Measurements from ENCODE around the gene CHST14. TPM values are rescaled to one million over a fixed set of nuclear protein-coding genes. Genes with fewer than 3 reads are reported as not detected.

CHST14 gene
- polyA plus RNA-seq, 3 donors from 2014 or later = 1.9 to 3.6 (median 3.3) TPM

GRCh38 chr15:40460404-40460803 is 10.4 kb upstream of the CHST14 start:
- H3K36me3 Mint-ChIP-seq = peaks cover 0 to 7% (median 0%) of the 10 kb centered on the region in 3 donors
- DNase-seq = no peak
- peaks cover 24 to 25% of the 10 kb centered on the region in 2 donors for H3K4me1 Mint-ChIP-seq
- H3K9me3 Mint-ChIP-seq = no peaks in the 10 kb centered on the region
- no peak overlapping the region for H3K27ac Mint-ChIP-seq
- peaks cover 0 to 11% (median 0%) of the 10 kb centered on the region in 3 donors for H3K27me3 Mint-ChIP-seq (ENCODE audit: low read depth in 3 of 3)
- H3K4me3 Mint-ChIP-seq = no peak overlapping the region

- no peak overlapping the region for H3K4me3 Mint-ChIP-seq
- peaks cover 0 to 14% (median 0%) of the 10 kb centered on the region in 3 donors for H3K36me3 Mint-ChIP-seq
- no peaks in the 10 kb centered on the region for H3K9me3 Mint-ChIP-seq
- DNase-seq = no peak
- peaks cover 8 to 9% of the 10 kb centered on the region in 2 donors for H3K4me1 Mint-ChIP-seq
- H3K27ac Mint-ChIP-seq = no peak overlapping the region
- H3K27me3 Mint-ChIP-seq (ENCODE audit: low read depth in 3 of 3) = peaks cover 0 to 5% (median 0%) of the 10 kb centered on the region in 3 donors
These were observed 8.8 kb upstream of the CHST14 start for GRCh38 chr15:40461958-40462357.

DNA sequence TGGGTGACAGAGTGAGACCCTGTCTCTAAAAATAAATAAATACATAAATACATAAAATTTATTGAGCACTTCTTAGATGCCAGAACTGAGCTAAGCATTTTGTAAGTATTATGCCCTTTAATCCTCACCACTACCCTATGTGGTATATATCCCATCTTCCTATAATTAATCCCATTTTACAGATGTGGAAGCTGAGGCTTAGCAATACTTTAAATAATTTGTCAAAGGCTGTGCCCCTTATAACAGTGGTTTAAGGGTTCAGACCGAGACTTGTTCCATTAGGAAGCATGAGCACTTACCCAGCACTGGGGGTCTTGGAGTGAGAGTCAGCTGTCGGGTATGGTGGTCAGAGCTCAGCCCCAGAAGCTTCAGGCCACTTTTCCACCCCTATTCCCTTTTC is 7.5 kb upstream of the CHST14 start:
- Mint-ChIP-seq H3K9me3 (no peaks in the 10 kb centered on the region), H3K36me3 (peaks cover 0 to 14% (median 0%) of the 10 kb centered on the region in 3 donors), H3K4me1 (no peaks in the 10 kb centered on the region), H3K27me3 (ENCODE audit: low read depth in 3 of 3) (peaks cover 0 to 5% (median 0%) of the 10 kb centered on the region in 3 donors), H3K27ac (no peak overlapping the region), H3K4me3 (no peak overlapping the region)
- DNase-seq = no peak

GRCh38 chr15:40463886-40464545 is 6.8 kb upstream of the CHST14 start:
- Mint-ChIP-seq H3K36me3 (peaks cover 0 to 14% (median 0%) of the 10 kb centered on the region in 3 donors), H3K27ac (peak overlapping the region in 1 of 6 donors; percentile 51), H3K4me3 (no peak overlapping the region), H3K4me1 (no peaks in the 10 kb centered on the region), H3K27me3 (ENCODE audit: low read depth in 3 of 3) (peaks cover 0 to 5% (median 0%) of the 10 kb centered on the region in 3 donors), H3K9me3 (no peaks in the 10 kb centered on the region)
- DNase-seq = no peak

- H3K36me3 Mint-ChIP-seq = peaks cover 0 to 14% (median 0%) of the 10 kb centered on the region in 3 donors
- H3K4me3 Mint-ChIP-seq = no peak overlapping the region
- no peaks in the 10 kb centered on the region for H3K4me1 Mint-ChIP-seq
- H3K27me3 Mint-ChIP-seq (ENCODE audit: low read depth in 3 of 3) = peaks cover 0 to 5% (median 0%) of the 10 kb centered on the region in 3 donors
- H3K9me3 Mint-ChIP-seq = no peaks in the 10 kb centered on the region
- H3K27ac Mint-ChIP-seq = peak overlapping the region in 2 of 6 donors; percentile 24 to 51
- DNase-seq = no peak
These were observed 6.1 kb upstream of the CHST14 start for GRCh38 chr15:40464595-40465185.

DNA sequence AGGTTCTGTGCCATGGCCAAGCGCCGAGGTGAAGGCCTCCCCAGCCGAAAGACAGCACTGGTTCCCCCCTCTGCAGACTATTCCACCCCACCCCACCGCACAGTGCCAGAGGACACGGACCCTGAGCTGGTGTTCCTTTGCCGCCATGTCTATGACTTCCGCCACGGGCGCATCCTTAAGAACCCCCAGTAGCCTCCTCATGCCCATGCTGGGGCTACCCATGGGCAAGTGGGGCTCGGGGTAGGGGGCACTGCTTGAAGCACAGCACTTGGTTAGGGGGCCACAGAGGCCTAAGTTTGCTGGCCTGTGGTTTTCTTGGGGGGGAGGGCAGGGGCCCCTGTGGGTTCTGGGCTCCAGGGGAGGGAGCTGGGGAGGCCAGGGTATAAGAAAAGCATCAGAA is 4.8 kb upstream of the CHST14 start:
- Mint-ChIP-seq H3K4me3 (no peak overlapping the region), H3K27ac (peak overlapping the region in 1 of 6 donors; percentile 49)

GRCh38 chr15:40466426-40467260 is 4.1 kb upstream of the CHST14 start:
- DNase-seq = no peak
- Mint-ChIP-seq H3K27ac (peak overlapping the region; percentile 49 to 81 (median 72)), H3K4me3 (no peak overlapping the region), H3K36me3 (peaks cover 0 to 14% (median 0%) of the 10 kb centered on the region in 3 donors), H3K27me3 (ENCODE audit: low read depth in 3 of 3) (peaks cover 0 to 2% (median 0%) of the 10 kb centered on the region in 3 donors), H3K9me3 (no peaks in the 10 kb centered on the region), H3K4me1 (peaks cover 2 to 3% of the 10 kb centered on the region in 2 donors)

More for the DNA sequence above, 4.8 kb upstream of the CHST14 start:
- H3K9me3 Mint-ChIP-seq = no peaks in the 10 kb centered on the region
- H3K27me3 Mint-ChIP-seq (ENCODE audit: low read depth in 3 of 3) = peaks cover 0 to 5% (median 0%) of the 10 kb centered on the region in 3 donors
- no peak for DNase-seq
- H3K4me1 Mint-ChIP-seq = no peaks in the 10 kb centered on the region
- peaks cover 0 to 14% (median 0%) of the 10 kb centered on the region in 3 donors for H3K36me3 Mint-ChIP-seq

- DNase-seq = no peak
- peaks cover 0 to 2% (median 0%) of the 10 kb centered on the region in 3 donors for H3K27me3 Mint-ChIP-seq (ENCODE audit: low read depth in 3 of 3)
- H3K9me3 Mint-ChIP-seq = no peaks in the 10 kb centered on the region
- H3K27ac Mint-ChIP-seq = peak overlapping the region; percentile 34 to 79 (median 54)
- H3K4me1 Mint-ChIP-seq = peaks cover 8 to 9% of the 10 kb centered on the region in 2 donors
- no peak overlapping the region for H3K4me3 Mint-ChIP-seq
- peaks cover 0 to 13% (median 0%) of the 10 kb centered on the region in 3 donors for H3K36me3 Mint-ChIP-seq
These were observed 3.5 kb upstream of the CHST14 start for GRCh38 chr15:40467261-40467615.

- DNase-seq = no peak
- H3K4me3 Mint-ChIP-seq = peak overlapping the region in 1 of 5 donors; percentile 43
- peaks cover 15 to 18% of the 10 kb centered on the region in 2 donors for H3K4me1 Mint-ChIP-seq
- H3K27me3 Mint-ChIP-seq (ENCODE audit: low read depth in 3 of 3) = no peaks in the 10 kb centered on the region
- H3K27ac Mint-ChIP-seq = peak overlapping the region; percentile 57 to 91 (median 82)
- peaks cover 0 to 9% (median 0%) of the 10 kb centered on the region in 3 donors for H3K36me3 Mint-ChIP-seq
- no peaks in the 10 kb centered on the region for H3K9me3 Mint-ChIP-seq
These were observed 1.9 kb upstream of the CHST14 start for GRCh38 chr15:40468898-40469331.

DNA sequence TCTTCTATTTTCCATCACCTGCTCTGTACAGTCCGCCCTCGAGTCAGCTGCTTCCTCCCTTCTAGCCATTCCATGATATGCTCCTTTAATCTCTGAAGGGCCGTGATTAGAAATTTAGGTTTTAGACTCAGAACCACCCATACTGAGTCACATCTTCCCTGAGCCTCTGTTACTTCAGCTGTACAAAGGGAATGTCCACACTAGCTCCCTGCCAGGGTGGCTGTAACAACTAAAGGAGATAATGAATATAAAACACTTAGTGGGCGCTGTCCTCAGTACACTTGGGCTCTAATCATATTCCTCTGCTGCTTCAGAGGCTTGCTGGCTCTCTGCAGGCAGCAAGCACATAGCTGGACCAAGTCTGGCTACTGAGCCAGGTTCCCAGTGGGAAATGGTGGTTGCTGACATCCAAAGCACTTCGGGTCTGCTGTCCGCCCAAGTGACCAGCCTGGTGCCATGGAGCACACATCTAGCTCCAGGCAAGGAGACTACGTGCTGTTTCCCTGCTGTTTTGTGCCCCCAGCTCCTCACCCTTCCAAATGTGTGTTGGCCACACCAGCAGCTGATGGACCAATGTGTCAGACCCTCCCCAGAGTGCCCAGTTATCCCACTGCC is 901 bp upstream of the CHST14 start:
- H3K4me3 Mint-ChIP-seq = peak overlapping the region; percentile 43 to 70 (median 66)
- H3K4me1 Mint-ChIP-seq = peaks cover 15 to 18% of the 10 kb centered on the region in 2 donors
- no peaks in the 10 kb centered on the region for H3K27me3 Mint-ChIP-seq (ENCODE audit: low read depth in 3 of 3)
- H3K36me3 Mint-ChIP-seq = peaks cover 0 to 9% (median 0%) of the 10 kb centered on the region in 3 donors
- peak overlapping the region; percentile 57 to 91 (median 82) for H3K27ac Mint-ChIP-seq
- no peak for DNase-seq
- H3K9me3 Mint-ChIP-seq = no peaks in the 10 kb centered on the region

DNA sequence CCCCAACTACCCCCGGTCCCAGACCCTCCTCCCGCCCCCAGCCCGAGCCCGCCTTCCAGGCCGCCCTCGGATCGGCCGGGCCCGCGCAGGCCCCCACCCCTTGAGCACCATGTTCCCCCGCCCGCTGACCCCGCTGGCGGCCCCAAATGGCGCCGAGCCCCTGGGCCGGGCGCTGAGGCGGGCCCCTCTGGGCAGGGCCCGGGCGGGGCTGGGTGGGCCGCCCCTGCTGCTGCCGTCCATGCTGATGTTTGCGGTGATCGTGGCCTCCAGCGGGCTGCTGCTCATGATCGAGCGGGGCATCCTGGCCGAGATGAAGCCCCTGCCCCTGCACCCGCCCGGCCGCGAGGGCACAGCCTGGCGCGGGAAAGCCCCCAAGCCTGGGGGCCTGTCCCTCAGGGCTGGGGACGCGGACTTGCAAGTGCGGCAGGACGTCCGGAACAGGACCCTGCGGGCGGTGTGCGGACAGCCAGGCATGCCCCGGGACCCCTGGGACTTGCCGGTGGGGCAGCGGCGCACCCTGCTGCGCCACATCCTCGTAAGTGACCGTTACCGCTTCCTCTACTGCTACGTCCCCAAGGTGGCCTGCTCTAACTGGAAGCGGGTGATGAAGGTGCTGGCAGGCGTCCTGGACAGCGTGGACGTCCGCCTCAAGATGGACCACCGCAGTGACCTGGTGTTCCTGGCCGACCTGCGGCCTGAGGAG is 472 bp downstream of the CHST14 start:
- Mint-ChIP-seq H3K36me3 (peaks cover 0 to 5% (median 0%) of the 10 kb centered on the region in 3 donors), H3K9me3 (no peaks in the 10 kb centered on the region), H3K4me1 (peaks cover 15 to 18% of the 10 kb centered on the region in 2 donors), H3K27ac (peak overlapping the region; percentile 75 to 94 (median 85)), H3K27me3 (ENCODE audit: low read depth in 3 of 3) (no peaks in the 10 kb centered on the region), H3K4me3 (peak overlapping the region; percentile 85 to 93 (median 88))
- DNase-seq = peak; percentile 48 to 66 (median 57)

- H3K36me3 Mint-ChIP-seq = peaks cover 0 to 2% (median 0%) of the 10 kb centered on the region in 3 donors
- no peak for DNase-seq
- peaks cover 15 to 18% of the 10 kb centered on the region in 2 donors for H3K4me1 Mint-ChIP-seq
These were observed 995 bp downstream of the CHST14 start for GRCh38 chr15:40471808-40472150.

More at GRCh38 chr15:40471808-40472150, 995 bp downstream of the CHST14 start:
- no peaks in the 10 kb centered on the region for H3K27me3 Mint-ChIP-seq (ENCODE audit: low read depth in 3 of 3)
- H3K9me3 Mint-ChIP-seq = no peaks in the 10 kb centered on the region
- H3K4me3 Mint-ChIP-seq = peak overlapping the region; percentile 85 to 93 (median 88)
- H3K27ac Mint-ChIP-seq = peak overlapping the region; percentile 75 to 94 (median 85)
